ENCODE data around the gene PDPN. TPM values are rescaled to one million over a fixed set of nuclear protein-coding genes. Genes with fewer than 3 reads are reported as not detected.

The PDPN gene
- total RNA-seq, 1 experiment from 2014 or later, result not detected

DNA sequence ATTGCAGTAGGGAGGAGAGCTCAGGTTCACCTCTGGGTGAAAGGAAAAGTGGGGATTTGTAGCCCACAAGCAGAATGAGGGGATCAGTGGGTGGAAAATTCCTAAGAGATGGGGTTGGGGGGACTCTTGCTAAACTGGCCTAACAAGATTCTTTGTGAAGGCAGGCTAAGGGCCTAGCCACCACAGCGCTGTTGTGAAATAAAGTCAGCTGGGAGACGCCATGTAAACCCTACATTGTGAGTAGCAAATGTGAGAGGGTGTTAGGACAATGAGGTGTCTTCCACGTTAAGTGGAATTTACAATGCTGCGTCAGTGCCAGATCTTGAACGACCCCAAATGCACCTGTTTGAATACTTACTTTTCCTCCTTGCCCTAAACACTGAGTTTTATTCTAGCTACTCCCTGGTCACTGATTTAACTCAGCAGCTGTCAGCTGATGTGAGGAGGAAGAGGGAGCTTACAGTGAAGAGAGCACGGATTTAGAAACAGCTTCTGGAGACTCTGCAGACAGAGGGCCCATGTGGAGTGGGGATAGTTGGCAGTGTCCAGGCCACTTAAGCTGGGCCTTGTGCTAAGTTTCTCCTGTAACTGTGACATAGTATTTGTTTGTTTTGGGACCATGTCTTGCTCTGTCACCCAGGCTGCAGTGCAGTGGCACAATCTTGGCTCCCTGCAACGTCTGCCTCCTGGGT, 17.3 kb downstream of the PDPN start:
- DNase-seq (ENCODE audit: low read depth), result no peak
- in situ Hi-C loops (cut with HindIII; ENCODE audit: low pct_unique_long_range_greater_than_20kb, low sequenced_read_pairs), result no loop called here

DNA sequence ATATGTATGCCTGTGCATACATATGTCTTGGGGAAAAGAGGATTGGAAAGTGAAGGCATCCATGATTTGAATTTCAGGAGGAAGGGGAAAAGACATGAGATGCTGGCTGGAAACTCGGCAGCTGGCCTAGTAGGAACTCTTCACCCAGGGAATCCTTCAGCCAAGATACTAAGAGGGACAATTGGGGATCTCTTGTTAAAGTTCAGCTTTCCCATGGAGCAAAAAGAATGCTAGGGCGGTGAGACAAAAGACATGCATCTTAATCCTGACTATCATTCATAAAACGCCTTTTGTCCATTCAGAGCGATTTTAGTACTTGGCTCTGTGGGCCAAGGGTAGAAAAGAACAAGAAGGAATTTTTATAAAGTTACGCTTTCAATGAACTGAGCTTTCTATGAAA, 20.5 kb downstream of the PDPN start:
- DNase-seq (ENCODE audit: low read depth), result no peak
- in situ Hi-C loops (cut with HindIII; ENCODE audit: low pct_unique_long_range_greater_than_20kb, low sequenced_read_pairs), result no loop called here

DNA sequence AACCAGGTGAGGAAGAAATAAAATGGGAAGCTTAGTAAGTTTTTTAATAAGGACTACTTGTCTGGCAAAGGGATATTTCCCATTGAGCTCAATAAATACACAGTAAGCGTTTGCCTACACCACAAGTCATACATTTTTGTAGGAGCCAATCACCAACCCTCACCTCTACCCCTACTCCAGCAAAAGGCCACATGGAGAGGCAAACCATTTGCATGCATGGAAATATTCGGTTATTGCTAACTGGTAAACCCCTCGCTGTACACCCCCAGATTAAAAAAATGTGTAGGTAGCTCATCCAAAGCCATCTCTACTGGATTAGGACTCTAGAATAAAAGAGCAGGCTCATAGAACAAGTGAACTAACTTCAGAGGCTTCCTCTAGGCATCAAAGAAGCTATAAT, 21.1 kb downstream of the PDPN start:
- in situ Hi-C loops (cut with HindIII; ENCODE audit: low pct_unique_long_range_greater_than_20kb, low sequenced_read_pairs), result no loop called here
- DNase-seq (ENCODE audit: low read depth), result no peak

DNA sequence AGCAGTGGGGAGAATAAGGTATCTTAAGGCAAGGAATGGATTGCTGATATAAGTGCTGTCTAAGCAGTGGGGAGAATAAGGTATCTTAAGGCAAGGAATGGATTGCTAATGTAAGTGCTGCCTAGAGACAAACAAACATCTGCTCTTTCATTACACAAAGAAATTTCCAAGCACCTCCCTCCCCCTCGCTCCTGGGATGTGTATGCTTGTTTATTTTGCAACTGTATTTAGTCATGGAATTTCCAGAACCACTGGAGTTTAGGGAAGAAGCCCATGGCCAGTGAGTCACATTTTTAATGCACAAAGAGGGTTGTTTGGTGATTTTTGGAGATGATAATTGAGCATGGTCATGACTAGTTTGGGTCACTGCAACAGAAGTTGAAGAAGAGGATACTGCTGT, 21.5 kb downstream of the PDPN start:
- in situ Hi-C loops (cut with HindIII; ENCODE audit: low pct_unique_long_range_greater_than_20kb, low sequenced_read_pairs), result no loop called here
- peak; percentile 10 for DNase-seq (ENCODE audit: low read depth)

DNA sequence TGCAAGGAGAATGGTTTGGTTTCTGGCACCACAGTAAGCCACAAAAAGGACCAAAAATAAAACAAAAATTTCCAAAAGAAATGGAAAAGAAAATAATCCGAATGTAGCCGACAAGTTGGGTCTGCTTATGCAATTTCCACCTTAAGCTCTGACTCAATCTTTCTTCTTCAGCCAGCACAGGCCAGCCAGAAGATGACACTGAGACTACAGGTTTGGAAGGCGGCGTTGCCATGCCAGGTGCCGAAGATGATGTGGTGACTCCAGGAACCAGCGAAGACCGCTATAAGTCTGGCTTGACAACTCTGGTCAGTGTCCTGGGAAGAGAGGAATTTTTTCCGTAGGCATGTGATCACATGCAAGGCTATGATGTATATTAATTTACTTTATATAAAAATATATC, 23.4 kb downstream of the PDPN start:
- DNase-seq (ENCODE audit: low read depth), result no peak
- in situ Hi-C loops (cut with HindIII; ENCODE audit: low pct_unique_long_range_greater_than_20kb, low sequenced_read_pairs), result no loop called here

DNA sequence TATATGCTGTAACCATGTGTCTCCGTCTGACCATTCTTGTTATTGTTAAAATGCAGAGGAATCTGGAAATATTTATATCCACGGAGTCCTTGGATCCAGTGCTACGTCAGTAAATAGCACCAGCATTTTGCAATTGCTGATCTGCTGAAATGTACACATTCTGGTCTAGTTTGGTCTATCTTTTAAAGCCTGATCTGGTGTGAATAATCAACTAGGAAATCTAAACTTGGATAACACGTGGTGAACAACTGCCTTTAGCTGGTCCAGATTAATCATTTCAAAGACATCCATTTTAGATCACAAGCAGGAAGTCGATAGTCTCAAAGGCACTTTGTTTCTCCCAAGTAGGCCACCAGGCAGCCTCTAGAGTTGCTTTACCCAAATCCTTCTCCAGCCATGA, 32.6 kb downstream of the PDPN start:
- DNase-seq (ENCODE audit: low read depth), result no peak
- in situ Hi-C loops (cut with HindIII; ENCODE audit: low pct_unique_long_range_greater_than_20kb, low sequenced_read_pairs), result no loop called here

DNA sequence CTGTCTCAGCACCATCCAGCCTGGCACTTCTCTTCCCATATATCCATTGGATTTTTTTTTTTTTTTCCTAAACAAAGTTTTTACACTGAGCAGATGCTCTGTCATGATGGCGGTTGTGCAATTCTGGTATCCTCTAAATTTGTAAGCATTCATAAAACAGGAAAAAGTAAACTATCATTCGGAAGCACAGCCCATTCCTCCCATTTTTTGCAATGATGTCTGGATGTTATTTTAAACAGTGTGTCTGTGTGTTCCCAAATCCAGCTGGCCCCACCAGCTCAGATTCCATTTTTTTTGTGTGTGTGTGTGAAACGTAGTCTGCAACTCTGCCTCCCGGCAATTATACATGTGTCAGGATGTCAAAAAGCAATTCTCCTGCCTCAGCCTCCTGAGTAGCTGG, 33.5 kb downstream of the PDPN start:
- in situ Hi-C loops (cut with HindIII; ENCODE audit: low pct_unique_long_range_greater_than_20kb, low sequenced_read_pairs), result no loop called here
- DNase-seq (ENCODE audit: low read depth), result no peak

DNA sequence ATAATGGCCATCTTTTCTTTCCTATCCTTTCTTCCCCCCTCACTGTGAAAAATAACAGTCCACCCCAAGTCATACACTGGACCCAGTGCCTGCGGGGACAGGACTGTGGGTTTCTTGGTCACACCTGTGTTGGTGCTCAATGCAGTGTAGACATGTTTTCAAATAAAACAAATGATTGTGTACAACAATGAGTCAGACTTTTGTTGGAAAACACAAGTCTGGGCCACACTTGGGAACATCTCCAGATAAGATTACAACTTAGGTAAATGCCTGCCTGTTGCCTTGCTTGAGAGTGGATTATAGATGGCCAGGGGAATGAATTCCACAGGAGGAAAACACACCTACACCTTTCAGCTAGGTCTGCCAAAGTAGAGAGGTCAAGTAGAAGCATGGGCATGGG, 34.1 kb downstream of the PDPN start:
- in situ Hi-C loops (cut with HindIII; ENCODE audit: low pct_unique_long_range_greater_than_20kb, low sequenced_read_pairs), result no loop called here
- DNase-seq (ENCODE audit: low read depth), result no peak

DNA sequence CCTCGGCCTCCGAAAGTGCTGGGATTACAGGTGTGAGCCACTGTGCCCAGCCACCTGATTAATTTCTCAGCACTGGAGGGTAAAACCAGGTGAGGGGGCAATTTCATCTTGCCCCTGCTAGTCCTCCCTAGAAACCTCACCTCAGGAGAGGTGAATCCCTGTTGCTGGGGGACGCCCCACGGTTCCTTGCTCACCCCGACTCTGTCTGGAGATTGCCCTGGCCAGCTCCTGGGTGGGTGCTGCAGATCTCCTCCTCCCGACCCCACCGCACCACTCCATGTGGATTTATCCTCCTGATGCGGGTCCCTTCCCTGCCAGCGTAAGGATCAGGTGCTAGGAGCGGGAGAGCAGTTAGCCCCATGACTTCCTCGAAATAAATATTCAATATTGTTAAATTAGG, 34.9 kb downstream of the PDPN start:
- in situ Hi-C loops (cut with HindIII; ENCODE audit: low pct_unique_long_range_greater_than_20kb, low sequenced_read_pairs), result no loop called here
- DNase-seq (ENCODE audit: low read depth), result no peak

DNA sequence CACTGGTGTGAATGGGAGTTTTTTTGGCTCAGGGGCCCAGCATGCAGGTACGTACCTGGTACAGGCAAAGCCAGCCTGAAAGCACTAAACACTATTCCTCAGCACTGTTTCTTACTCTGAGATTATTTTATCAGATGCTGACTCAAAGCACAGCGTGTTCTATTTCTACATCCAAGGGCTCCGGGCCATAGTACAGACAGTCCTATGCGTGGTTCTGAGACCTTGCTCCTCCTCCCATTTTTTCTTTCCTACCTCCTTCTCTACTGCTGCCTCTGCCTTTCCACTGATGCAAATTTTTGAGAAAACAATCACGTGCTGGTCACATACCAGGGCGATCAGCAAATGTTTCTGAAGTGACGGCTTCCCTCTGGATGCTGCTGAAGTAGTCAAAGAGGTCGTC, 36.3 kb downstream of the PDPN start:
- in situ Hi-C loops (cut with HindIII; ENCODE audit: low pct_unique_long_range_greater_than_20kb, low sequenced_read_pairs), result no loop called here
- DNase-seq (ENCODE audit: low read depth), result no peak

DNA sequence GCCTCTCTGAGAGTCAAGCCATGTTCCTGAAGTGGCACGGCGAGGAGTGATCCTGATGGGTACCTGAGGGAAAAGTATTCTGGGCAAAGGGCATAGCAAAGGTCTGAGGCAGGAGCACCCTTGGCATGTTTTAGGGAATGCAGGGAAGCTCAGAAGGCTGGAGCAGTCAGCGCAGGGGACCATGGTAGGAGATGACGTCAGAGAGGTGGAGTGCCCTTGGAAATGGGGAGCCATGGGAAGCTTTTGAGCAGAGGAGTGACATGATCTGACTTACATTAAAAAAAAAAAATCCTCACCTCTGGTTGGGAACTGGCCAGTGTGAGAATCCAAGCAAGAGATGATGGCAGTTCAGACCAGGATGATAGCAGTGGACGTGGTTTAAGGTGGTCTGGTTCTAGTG, 37.2 kb downstream of the PDPN start:
- in situ Hi-C loops (cut with HindIII; ENCODE audit: low pct_unique_long_range_greater_than_20kb, low sequenced_read_pairs), result no loop called here

DNA sequence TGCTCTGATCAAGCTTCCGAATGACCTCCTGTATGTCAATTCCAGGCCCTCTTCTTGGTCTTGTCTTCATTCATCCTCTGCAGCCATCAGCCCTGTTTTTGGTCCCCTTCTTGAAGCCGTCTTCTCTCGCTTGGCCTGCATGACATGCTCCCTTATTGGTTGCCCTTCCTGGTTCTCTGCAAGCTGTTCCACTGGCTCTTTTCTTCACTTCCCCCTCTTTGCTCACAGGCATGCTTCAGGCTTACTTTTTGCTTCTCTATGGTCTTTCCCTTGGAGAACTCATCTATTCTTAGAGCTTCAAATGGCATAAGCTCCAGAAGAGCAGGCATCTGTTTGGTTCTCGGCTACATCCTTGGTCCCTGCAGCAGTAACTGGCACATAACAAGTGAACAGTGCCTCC, 38.8 kb downstream of the PDPN start:
- no peak for DNase-seq (ENCODE audit: low read depth)
- in situ Hi-C loops (cut with HindIII; ENCODE audit: low pct_unique_long_range_greater_than_20kb, low sequenced_read_pairs), result no loop called here

More for the DNA sequence above, 37.2 kb downstream of the PDPN start:
- DNase-seq (ENCODE audit: low read depth), result no peak

DNA sequence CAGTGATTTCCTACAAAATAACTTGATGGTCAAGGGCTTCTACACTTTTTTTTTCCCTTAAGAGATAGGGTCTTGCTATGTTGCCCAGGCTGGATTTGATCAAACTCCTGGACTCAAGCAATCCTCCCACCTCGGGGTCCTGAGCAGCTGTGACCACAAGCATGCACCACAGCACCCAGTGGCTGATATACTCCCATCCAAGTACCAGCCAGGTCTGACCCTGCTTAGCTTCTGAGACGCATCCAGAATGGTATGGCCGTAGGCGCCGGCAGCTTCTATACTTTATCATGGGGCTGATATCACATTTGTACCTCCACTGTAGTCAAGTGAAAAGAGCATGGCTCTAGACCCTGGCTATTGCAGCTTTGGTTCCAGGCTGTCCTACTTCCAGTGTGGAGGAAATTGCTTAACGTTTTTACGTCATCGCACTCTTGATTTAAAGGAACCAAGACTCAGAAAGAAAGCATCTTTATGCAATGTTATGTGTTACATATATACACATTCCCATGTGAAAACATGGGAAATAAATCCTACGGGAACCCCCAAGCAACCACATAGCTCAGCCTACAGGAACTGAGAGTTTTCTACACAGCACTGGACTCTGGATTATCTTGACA, 39.5 kb downstream of the PDPN start:
- in situ Hi-C loops (cut with HindIII; ENCODE audit: low pct_unique_long_range_greater_than_20kb, low sequenced_read_pairs), result no loop called here
- no peak for DNase-seq (ENCODE audit: low read depth)

DNA sequence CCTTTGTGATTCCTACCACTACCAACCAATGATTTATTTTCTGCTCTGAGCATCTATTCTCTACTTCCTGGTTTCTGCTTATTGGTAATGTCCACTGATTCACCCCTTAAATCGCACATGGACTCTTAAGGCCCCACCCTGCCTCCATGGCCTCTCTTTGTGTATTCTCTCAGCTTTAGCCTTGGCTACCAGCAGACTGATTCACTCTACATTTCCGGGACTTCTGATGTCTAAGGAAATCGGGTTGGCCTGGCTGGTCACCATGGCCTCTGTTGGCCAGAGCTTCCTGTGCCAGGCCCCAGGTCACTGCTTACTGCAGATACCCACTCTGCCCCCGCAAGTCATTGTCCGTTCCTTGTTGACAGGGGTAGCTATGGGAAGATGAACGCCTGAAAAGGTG, 40.9 kb downstream of the PDPN start:
- no peak for DNase-seq (ENCODE audit: low read depth)
- in situ Hi-C loops (cut with HindIII; ENCODE audit: low pct_unique_long_range_greater_than_20kb, low sequenced_read_pairs), result no loop called here

DNA sequence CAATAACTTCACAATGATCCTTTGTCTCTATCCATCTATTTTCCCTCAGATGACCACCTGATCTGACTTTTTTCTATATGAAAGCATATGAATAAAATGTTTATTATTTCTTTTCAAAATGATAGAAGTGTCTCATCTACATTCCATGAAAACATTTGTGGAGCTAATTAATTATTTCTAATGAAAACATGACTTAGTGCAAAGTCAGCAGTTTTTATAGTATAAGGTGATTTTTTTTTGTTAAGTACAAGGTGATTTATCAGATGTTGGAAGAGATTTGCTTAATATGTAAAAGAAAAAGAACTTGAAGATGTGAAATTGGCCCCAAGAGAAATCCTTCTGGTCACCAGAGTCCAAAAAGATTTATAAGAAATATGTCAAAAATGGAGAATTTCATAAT, 43.5 kb downstream of the PDPN start:
- DNase-seq (ENCODE audit: low read depth), result no peak
- in situ Hi-C loops (cut with HindIII; ENCODE audit: low pct_unique_long_range_greater_than_20kb, low sequenced_read_pairs), result no loop called here

DNA sequence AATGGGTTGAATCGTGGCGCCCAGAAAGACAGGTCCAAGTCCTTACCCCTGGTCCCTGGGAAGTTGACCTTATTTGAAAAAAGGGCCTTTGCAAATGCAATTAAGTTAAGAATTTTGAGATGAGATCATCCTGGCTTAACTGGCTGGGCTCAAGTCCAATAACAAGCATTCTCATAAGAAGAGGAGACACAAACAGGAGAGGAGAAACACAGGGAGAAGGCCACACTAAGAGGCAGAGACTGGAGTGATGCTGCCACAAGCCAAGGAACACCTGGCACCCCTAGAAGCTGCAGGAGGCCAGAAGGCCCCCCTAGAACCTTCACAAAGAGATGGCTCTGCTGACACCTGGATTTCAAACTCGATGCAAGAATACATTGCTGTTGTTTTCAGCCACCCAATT, 44.6 kb downstream of the PDPN start:
- in situ Hi-C loops (cut with HindIII; ENCODE audit: low pct_unique_long_range_greater_than_20kb, low sequenced_read_pairs), result no loop called here
- peak; percentile 1 for DNase-seq (ENCODE audit: low read depth)

DNA sequence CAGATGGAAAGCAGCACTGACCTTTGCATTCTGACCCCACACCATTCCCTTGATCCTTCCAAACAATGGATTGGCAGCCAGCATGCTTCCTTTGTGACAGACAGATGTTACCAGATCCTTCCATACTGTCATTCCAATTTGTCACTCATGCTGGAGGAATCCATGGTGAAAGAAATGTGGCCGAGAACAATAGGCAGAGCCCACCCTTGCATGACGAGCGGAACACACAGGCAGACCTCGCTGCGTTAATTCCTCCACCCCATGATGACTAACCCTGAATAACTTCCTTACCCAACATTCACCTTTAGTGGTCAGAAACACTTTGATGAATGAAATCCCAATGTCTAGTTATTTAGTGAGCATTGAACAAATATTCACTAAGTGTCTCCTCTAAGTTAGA, 45.1 kb downstream of the PDPN start:
- DNase-seq (ENCODE audit: low read depth), result peak; percentile 59
- in situ Hi-C loops (cut with HindIII; ENCODE audit: low pct_unique_long_range_greater_than_20kb, low sequenced_read_pairs), result no loop called here

DNA sequence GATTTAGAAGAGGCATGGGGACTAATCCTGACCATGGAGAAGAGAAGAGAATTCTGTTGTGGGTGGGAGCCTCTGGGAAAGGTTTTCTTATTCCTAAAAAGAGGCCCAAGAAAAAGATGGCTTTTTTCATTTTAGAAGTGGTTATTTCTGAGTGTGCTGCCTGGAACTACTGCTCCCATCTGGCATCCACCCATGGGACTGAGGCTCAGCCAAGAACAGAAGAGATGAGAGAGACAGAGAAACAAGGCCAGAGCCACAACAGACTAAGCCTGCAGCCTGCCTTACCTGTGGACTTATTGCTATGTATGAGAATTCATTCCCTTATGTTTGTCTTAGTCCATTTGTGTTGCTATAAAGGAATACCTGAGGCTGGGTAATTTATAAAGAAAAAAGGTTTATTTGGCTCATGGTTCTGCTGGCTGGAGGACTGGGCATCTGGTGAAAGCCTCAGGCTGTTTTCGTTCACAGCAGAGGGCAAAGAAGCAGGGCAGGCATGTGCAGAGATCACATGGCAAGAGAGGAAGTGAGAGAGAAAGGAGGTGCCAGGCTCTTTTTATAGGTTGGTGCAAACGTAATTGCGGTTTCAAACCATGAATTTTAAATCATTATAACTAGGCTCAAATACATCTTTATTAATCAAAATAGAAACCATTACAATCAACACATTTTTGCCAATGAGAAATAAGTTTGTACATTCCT, 58.8 kb downstream of the PDPN start:
- in situ Hi-C loops (cut with HindIII; ENCODE audit: low pct_unique_long_range_greater_than_20kb, low sequenced_read_pairs), result no loop called here

DNA sequence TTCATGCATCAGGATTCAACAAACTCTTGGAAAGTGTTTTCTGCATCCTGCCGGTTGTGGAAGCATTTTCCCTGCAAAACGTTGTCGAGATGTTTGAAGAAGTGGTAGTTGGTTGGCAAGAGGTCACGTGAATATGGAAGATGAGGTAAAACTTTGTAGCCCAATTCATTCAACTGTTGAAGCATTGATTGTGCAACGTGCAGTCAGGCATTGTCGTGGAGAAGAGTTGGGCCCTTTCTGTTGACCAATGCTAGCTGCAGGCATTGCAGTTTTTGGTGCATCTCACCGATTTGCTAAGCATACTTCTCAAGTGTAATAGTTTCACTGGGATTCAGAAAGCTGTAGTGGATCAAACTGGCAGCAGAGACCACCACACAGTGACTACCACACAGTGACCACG, 59.4 kb downstream of the PDPN start:
- no peak for DNase-seq (ENCODE audit: low read depth)
- in situ Hi-C loops (cut with HindIII; ENCODE audit: low pct_unique_long_range_greater_than_20kb, low sequenced_read_pairs), result no loop called here

More for the DNA sequence above, 58.8 kb downstream of the PDPN start:
- no peak for DNase-seq (ENCODE audit: low read depth)

DNA sequence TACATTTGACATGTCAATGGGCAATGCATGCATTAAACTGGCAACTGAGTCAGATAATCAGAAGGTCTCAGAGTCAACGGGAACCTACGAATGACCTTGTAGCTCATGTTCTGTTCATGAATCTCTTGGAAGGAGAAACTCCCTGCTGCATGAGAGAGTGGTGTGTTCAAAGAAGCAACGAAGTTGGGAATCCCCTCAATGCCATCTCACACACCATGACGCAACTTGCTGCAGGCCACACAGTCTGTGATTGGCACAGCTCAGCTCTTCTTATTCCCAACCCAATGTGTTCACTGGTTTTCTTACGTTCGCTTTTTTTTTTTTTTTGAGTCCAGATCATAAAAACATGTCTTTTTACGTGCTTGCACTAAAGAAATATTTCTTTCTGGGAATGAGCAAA, 62.9 kb downstream of the PDPN start:
- in situ Hi-C loops (cut with HindIII; ENCODE audit: low pct_unique_long_range_greater_than_20kb, low sequenced_read_pairs), result no loop called here

More for the DNA sequence above, 62.9 kb downstream of the PDPN start:
- DNase-seq (ENCODE audit: low read depth), result no peak

Data from Caki2 (cell line).